Measurements from ENCODE around the gene ZFP36L2.

ZFP36L2 gene

GRCh38 chr2:43184339-43184895 lies 42.0 kb downstream of the ZFP36L2 start:
- peak; percentile 83 for DNase-seq

- DNase-seq = no peak
Observed at GRCh38 chr2:43183743-43184142, 42.7 kb downstream of the ZFP36L2 start.

GRCh38 chr2:43180897-43181296 lies 45.5 kb downstream of the ZFP36L2 start:
- no peak for DNase-seq

DNA sequence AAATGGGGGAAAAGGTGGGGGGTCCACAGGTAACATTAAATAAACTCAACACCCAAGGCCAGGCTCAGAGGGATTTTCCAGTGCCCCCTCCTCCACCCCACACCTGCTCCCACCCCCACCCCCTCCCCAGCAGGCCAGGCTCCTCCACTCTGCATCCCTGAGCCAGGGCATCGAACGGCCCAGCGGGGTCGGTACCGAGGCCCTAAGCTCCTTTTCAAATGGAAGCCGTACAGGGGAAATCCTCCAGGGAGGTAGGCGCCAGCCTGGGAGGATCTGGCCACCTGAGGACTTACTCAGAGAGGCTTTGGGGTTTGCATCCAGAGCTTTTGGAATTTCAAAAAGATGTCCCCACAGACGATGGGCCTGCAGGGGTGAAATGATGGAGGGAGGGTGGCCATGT lies 46.5 kb downstream of the ZFP36L2 start:
- DNase-seq = no peak

DNA sequence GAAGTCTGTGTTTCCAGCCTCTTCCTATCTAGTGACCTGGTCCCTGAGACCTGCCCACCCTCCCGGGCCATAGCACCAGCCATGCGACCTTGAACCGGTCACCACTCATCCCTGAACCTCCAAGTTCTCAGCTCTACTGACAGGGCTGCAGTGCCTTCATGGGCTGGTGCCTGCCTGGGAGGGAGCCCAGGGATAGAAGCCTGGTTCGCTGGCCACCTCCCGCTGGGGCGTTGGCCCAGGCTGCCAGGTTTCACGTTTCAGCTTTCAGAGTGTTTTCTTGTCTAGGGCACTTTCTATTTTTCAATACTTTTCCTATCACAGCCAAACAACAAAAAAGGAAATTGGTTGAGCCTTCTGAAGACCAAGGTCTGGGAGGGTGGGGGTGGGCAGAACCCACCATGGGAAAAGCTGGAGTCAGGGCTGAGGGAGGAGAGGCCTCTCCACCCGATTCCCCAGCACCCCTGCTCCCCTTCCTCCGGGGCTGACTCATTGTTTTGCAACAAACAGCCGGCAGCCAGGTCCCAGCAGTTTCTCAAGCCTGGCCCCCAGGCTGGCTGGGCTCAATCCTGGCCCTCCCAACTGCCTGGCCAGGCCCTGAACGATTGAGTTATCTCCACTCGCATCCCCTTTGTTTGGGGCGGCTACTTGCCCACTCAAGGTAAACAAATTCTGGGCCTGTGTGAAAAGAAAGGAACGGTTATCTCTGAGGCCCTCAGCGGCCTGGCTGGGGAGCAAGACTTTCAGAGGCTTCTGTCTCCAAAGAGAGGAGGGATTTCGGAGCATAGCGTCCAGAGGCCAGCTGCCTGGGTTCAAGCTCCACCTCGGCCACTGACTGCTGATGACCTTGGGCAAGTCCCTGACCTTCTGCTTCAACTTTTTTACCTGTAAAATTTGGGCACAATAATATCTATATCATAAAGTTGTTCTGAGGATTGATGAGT lies 47.5 kb downstream of the ZFP36L2 start:
- peak; percentile 96 for DNase-seq

DNA sequence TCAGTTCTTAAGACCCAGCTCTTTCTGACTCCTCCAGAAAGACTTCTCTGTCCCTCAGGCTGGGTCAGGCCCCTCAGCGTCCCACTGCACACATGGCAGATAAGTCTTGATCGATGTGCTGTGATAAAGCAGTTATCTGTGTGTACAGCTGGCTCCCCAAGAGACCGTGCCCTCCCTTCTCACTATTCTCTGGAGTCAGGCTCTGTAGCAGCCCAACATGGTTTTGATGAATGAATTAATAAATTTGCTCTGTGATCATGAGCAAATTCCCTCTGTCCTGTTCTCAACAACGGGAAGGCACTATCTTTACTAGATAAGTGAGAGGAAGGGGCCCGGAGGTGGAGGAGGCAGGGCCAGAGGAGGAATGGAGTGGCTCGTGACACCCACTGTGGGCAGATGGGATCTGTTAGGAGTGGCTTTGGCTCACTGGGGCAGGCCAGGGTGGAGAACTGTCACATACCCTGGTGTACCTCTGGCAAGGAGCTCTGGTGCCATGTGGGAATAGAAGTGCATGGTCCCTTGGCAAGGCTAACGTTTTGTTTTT lies 48.3 kb downstream of the ZFP36L2 start:
- DNase-seq = no peak

GRCh38 chr2:43176449-43176848 lies 50.0 kb downstream of the ZFP36L2 start:
- DNase-seq = no peak

DNA sequence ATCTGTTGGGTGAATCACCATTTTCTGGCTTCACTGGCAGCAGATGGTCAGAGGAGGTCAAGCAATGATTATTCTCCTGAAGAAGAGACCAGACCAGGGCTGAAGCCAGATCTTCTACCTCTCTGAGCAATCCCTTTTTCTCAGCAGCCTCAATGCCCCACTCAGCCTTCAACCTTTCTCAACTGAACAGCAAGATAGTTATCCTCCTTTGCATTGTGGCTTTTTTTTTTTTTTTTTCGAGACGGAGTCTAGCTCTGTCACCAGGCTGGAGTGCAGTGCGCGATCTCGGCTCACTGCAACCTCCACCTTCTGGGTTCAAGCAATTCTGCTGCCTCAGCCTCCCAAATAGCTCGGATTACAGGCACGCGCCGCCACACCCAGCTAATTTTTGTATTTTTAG lies 50.5 kb downstream of the ZFP36L2 start:
- no peak for DNase-seq

- DNase-seq = no peak
Observed at GRCh38 chr2:43175020-43175441, 51.4 kb downstream of the ZFP36L2 start.

GRCh38 chr2:43174368-43174916 lies 52.0 kb downstream of the ZFP36L2 start:
- DNase-seq = no peak

Data from islet precursor cell (in vitro differentiated cells).